CD8-positive, alpha-beta memory T cell (primary cell): Measurements from ENCODE around the gene DLG1. TPM values are rescaled to one million over a fixed set of nuclear protein-coding genes. Genes with fewer than 3 reads are reported as not detected.
"Not testable (repeated sequence)": the region's sequence is repeated elsewhere in the genome, so short reads cannot be mapped to it uniquely, and the experiment has no call there.

Experiments
- CTCF ChIA-PET: fragments of 350-600 bp; sonication (Branson Sonifier 250); formaldehyde crosslinking; loops from one replicate; lab custom pipeline; 2021; ENCODE audit warnings: antibody characterized with exemption; lab: Charles Lee
- POLR2A ChIA-PET: fragments of 350-600 bp; sonication (Branson Sonifier 250); formaldehyde crosslinking; loops from one replicate; lab custom pipeline; 2021; ENCODE audit warnings: antibody characterized with exemption; lab: Charles Lee
- DNase-seq, 5 donors: peaks; one replicate each; pipeline versions ENCODE4 v3.0.0 to v3.0.0-alpha.2; 2020 to 2022; ENCODE audit warnings: mixed read lengths in 1 of 5
- H3K27ac ChIP-seq: one replicate; pipeline ENCODE4 v1.7.0; 2013; ENCODE audit warnings: low read depth, mild to moderate bottlenecking, low read length, moderate library complexity
- H3K27me3 ChIP-seq: 2 replicates; pipeline ENCODE4 v1.7.0; 2013; ENCODE audit warnings: low read length, mild to moderate bottlenecking; ENCODE audit not compliant: insufficient read depth, poor library complexity, severe bottlenecking
- H3K36me3 ChIP-seq: 2 replicates; pipeline ENCODE4 v1.7.0; 2013; ENCODE audit warnings: mild to moderate bottlenecking, low read length, moderate library complexity; ENCODE audit not compliant: insufficient read depth
- H3K4me1 ChIP-seq: 2 replicates; pipeline ENCODE4 v1.7.0; 2013; ENCODE audit warnings: mild to moderate bottlenecking, low read length, moderate library complexity; ENCODE audit not compliant: insufficient read depth
- H3K4me3 ChIP-seq: 2 replicates; pipeline ENCODE4 v1.7.0; 2013; ENCODE audit warnings: mild to moderate bottlenecking, low read length
- H3K9me3 ChIP-seq: 2 replicates; pipeline ENCODE4 v1.7.0; 2013; ENCODE audit warnings: mild to moderate bottlenecking, low read length
- H3K27ac Mint-ChIP-seq, 8 donors: one replicate each; pipeline ENCODE4 v1.8.0; 2020 to 2021; ENCODE audit warnings: mixed read lengths in 8 of 8, mild to moderate bottlenecking in 6 of 8, inconsistent platforms in 3 of 8, moderate library complexity in 3 of 8
- H3K27me3 Mint-ChIP-seq, 2 donors: one replicate each; pipeline ENCODE4 v1.8.0; 2020 to 2021; ENCODE audit warnings: mixed read lengths in 2 of 2, mild to moderate bottlenecking in 1 of 2, moderate library complexity in 1 of 2
- H3K36me3 Mint-ChIP-seq, 3 donors: one replicate each; pipeline ENCODE4 v1.8.0; 2020 to 2021; ENCODE audit warnings: mixed read lengths in 3 of 3, inconsistent platforms in 1 of 3, mild to moderate bottlenecking in 1 of 3
- H3K4me1 Mint-ChIP-seq, 3 donors: one replicate each; pipeline ENCODE4 v1.8.0; 2020 to 2021; ENCODE audit warnings: mixed read lengths in 3 of 3, inconsistent platforms in 1 of 3, mild to moderate bottlenecking in 1 of 3
- H3K4me3 Mint-ChIP-seq, 7 donors: one replicate each; pipeline ENCODE4 v1.8.0; 2020 to 2021; ENCODE audit warnings: mixed read lengths in 7 of 7, mild to moderate bottlenecking in 6 of 7, moderate library complexity in 4 of 7, inconsistent platforms in 2 of 7
- H3K9me3 Mint-ChIP-seq, 5 donors: one replicate each; pipeline ENCODE4 v1.8.0; 2020 to 2022; ENCODE audit warnings: mixed read lengths in 5 of 5, mild to moderate bottlenecking in 3 of 5, moderate library complexity in 2 of 5, inconsistent platforms in 1 of 5
- polyA plus RNA-seq: library from polyadenylated mRNA; unstranded; fragments of 300-500 nt; fragmentation: Illumina TruSeq; gene quantifications from one replicate; pipeline ENCODE4 v1.2.3, GENCODE V29; 2021
- total RNA-seq, 2 experiments: library from RNA; stranded (reverse); gene quantifications; one replicate each; pipeline ENCODE4 v1.2.3, GENCODE V29; 2021

Gene DLG1
- total and polyA plus RNA-seq, 3 experiments from 2014 or later, result 30.5 to 51.2 (median 49.2) TPM

GRCh38 chr3:197280156-197280555 is 18.3 kb downstream of the DLG1 start:
- DNase-seq, result no peak
- no peaks in the 10 kb centered on the region for H3K27me3 ChIP-seq
- Mint-ChIP-seq H3K27ac (peak overlapping the region in 1 of 8 donors; percentile 38), H3K27me3 (no peaks in the 10 kb centered on the region), H3K36me3 (peaks cover 8 to 56% (median 19%) of the 10 kb centered on the region in 3 donors), H3K4me1 (peaks cover 32 to 48% (median 40%) of the 10 kb centered on the region in 3 donors), H3K9me3 (no peaks in the 10 kb centered on the region), H3K4me3 (no peak overlapping the region)
- H3K36me3 ChIP-seq, result peaks cover 14% of the 10 kb centered on the region
- no peak overlapping the region for H3K4me3 ChIP-seq
- POLR2A ChIA-PET, result no interaction called here
- H3K27ac ChIP-seq, result no peak overlapping the region
- no peaks in the 10 kb centered on the region for H3K9me3 ChIP-seq
- CTCF ChIA-PET, result no interaction called here
- H3K4me1 ChIP-seq, result no peaks in the 10 kb centered on the region

DNA sequence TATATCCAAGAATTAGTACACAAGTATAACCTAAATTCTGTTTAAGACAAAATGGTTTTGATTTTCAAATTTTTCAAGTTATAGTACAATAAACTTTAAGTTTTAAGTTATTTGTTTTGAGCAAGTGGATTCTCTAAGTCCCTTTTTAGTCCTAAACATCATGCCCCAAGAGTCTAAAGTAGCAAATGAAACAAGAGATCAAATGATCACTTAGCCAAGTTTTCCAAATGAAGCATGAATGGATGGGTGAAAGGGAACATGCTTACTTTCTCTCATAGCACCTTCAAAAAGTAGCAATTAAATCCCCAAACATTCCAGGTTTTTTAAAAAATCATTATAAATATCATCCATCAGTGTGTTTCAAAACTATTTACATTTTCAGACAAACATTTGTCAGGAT is 19.5 kb downstream of the DLG1 start:
- Histone ChIP-seq H3K27ac (no peak overlapping the region), H3K27me3 (no peaks in the 10 kb centered on the region), H3K4me1 (no peaks in the 10 kb centered on the region), H3K9me3 (no peaks in the 10 kb centered on the region), H3K4me3 (no peak overlapping the region), H3K36me3 (peaks cover 14% of the 10 kb centered on the region)
- peaks cover 8 to 55% (median 17%) of the 10 kb centered on the region in 3 donors for H3K36me3 Mint-ChIP-seq
- ChIA-PET CTCF (no interaction called here), POLR2A (no interaction called here)
- H3K9me3 Mint-ChIP-seq, result no peaks in the 10 kb centered on the region
- no peak for DNase-seq
- H3K27ac Mint-ChIP-seq, result peak overlapping the region in 1 of 8 donors; percentile 7
- no peak overlapping the region for H3K4me3 Mint-ChIP-seq
- H3K4me1 Mint-ChIP-seq, result peaks cover 32 to 49% (median 41%) of the 10 kb centered on the region in 3 donors
- no peaks in the 10 kb centered on the region for H3K27me3 Mint-ChIP-seq

DNA sequence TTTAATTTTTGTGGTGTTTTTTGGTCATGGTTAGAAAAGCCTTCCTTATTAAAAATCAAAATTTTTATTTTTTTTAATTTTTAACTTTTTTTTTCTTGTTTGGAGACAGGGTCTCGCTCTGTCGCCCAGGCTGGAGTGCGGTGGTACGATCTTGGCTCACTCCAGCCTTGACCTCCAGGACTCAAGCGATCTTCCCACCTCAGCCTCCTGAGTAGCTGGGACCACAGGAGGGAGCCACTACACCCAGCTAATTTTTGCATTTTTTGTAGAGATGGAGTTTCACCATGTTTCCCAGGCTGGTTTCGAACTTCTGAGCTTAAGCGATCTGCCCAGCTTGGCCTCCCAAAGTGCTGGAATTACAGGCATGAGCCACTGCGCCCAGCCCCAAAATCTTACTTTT is 21.6 kb downstream of the DLG1 start:
- H3K9me3 Mint-ChIP-seq, H3K27ac Mint-ChIP-seq, H3K27me3 Mint-ChIP-seq, H3K27ac ChIP-seq, H3K36me3 ChIP-seq, DNase-seq, H3K27me3 ChIP-seq, H3K4me3 ChIP-seq, POLR2A ChIA-PET, H3K4me3 Mint-ChIP-seq, H3K9me3 ChIP-seq, H3K4me1 ChIP-seq: not testable (repeated sequence)
- CTCF ChIA-PET, result interaction anchor here (1.5 kb wide), 1 partner anchor 177 kb away, joined by 4 read pairs; no protein-coding TSS in a partner anchor
- Mint-ChIP-seq H3K4me1 (peaks cover 47 to 59% (median 55%) of the 10 kb centered on the region in 3 donors), H3K36me3 (peaks cover 3 to 47% (median 13%) of the 10 kb centered on the region in 3 donors)

DNA sequence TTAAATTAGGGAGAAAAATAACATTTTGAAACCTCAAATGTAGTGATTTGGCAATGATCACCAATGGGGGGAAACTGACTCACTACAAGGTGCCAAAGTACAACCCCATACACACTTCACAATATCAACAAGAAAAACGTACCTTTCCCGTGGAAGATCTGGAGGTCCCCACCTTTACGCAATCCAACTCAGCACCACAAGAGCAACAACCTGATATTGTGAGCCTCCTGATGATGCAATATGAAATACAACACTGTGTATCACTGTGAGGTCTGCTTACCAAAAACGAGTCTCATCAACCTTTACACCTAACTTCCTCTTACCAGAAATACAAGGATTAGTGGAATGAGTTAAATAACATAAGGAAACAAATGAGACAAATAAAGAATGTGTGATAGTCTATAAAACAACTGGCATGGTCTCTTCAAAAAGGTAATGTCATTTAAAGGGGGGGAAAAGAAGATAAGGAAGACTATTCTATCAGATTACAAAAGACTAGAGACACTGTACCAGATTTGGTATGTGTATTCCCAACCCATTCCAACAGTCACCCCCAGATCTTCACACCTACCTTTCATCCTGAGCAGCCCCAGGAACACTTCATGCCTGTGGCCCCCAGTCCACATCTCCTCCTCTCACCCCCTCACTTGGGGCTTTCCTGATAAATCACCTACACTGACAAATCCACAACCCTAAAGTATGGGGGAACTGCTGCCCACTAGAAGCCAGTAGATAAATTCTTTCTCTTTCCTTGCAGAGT is 27.7 kb downstream of the DLG1 start:
- Mint-ChIP-seq H3K4me1 (peaks cover 57 to 88% (median 74%) of the 10 kb centered on the region in 3 donors), H3K9me3 (no peaks in the 10 kb centered on the region), H3K27ac (peak overlapping the region in 3 of 8 donors; percentile 3 to 26 (median 11)), H3K27me3 (no peaks in the 10 kb centered on the region), H3K36me3 (peaks cover 0 to 30% (median 7%) of the 10 kb centered on the region in 3 donors), H3K4me3 (no peak overlapping the region)
- Histone ChIP-seq H3K4me3 (no peak overlapping the region), H3K9me3 (no peaks in the 10 kb centered on the region), H3K36me3 (no peaks in the 10 kb centered on the region), H3K27ac (no peak overlapping the region), H3K4me1 (no peaks in the 10 kb centered on the region), H3K27me3 (no peaks in the 10 kb centered on the region)
- CTCF ChIA-PET, result no interaction called here
- DNase-seq, result no peak
- POLR2A ChIA-PET, result no interaction called here

DNA sequence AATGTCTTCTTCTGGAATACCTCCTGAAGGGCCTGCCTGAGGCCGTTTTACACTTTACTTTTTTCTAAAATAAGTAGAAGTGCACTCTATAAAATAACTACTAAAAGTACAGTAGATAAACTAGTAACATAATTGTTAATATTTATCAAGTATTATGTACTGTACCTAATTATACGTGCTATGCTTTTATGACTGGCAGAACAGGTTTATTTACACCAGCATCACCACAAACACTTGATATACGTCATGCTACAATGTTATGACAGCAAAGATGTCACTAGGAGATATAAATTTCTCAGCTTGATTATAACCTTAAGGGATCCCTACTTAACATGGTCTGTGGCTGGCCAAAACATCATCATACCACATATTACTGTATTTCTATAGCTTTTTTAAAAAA is 29.4 kb downstream of the DLG1 start:
- H3K4me3 ChIP-seq, result no peak overlapping the region
- Mint-ChIP-seq H3K4me3 (no peak overlapping the region), H3K36me3 (peaks cover 0 to 26% (median 8%) of the 10 kb centered on the region in 3 donors), H3K27ac (no peak overlapping the region), H3K4me1 (peaks cover 48 to 80% (median 67%) of the 10 kb centered on the region in 3 donors), H3K27me3 (no peaks in the 10 kb centered on the region), H3K9me3 (no peaks in the 10 kb centered on the region)
- H3K36me3 ChIP-seq, result no peaks in the 10 kb centered on the region
- ChIA-PET CTCF (no interaction called here), POLR2A (interaction anchor here (0.9 kb wide), 1 partner anchor 32 kb away, joined by 4 read pairs; no protein-coding TSS in a partner anchor)
- no peak overlapping the region for H3K27ac ChIP-seq
- no peaks in the 10 kb centered on the region for H3K9me3 ChIP-seq
- no peaks in the 10 kb centered on the region for H3K4me1 ChIP-seq
- no peak for DNase-seq
- H3K27me3 ChIP-seq, result no peaks in the 10 kb centered on the region

DNA sequence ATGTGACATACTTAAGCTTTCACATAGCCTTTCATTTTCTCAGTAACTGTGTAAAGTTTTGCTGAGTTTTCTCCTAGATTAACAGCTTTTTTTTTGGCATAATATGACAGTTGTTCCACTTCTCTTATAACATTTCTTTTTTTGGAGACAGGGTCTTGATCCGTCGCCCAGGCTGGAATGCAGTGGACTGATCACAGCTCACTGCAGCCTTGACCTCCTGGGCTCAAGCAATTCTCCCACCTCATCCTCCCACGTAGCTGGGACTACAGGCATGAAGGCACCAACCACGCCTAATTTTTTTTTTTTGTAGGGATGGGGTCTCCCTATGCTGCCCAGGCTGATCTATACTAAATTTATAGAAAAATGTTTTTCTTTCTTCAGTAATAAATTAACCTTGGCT is 30.1 kb downstream of the DLG1 start:
- Histone ChIP-seq H3K4me1 (no peaks in the 10 kb centered on the region), H3K36me3 (no peaks in the 10 kb centered on the region), H3K9me3 (no peaks in the 10 kb centered on the region), H3K27me3 (no peaks in the 10 kb centered on the region), H3K27ac (no peak overlapping the region), H3K4me3 (no peak overlapping the region)
- CTCF ChIA-PET, result interaction anchor here (1.4 kb wide), 1 partner anchor 11 kb away, joined by 6 read pairs; no protein-coding TSS in a partner anchor
- Mint-ChIP-seq H3K27ac (no peak overlapping the region), H3K4me1 (peaks cover 41 to 73% (median 62%) of the 10 kb centered on the region in 3 donors), H3K27me3 (no peaks in the 10 kb centered on the region), H3K9me3 (no peaks in the 10 kb centered on the region), H3K4me3 (no peak overlapping the region), H3K36me3 (peaks cover 0 to 27% (median 8%) of the 10 kb centered on the region in 3 donors)
- POLR2A ChIA-PET, result interaction anchor here (0.9 kb wide), 1 partner anchor 31 kb away, joined by 4 read pairs; no protein-coding TSS in a partner anchor
- no peak for DNase-seq

- POLR2A ChIA-PET, result no interaction called here
Measured at GRCh38 chr3:197266331-197266730, 32.1 kb downstream of the DLG1 start.

GRCh38 chr3:197262709-197263108 is 35.7 kb downstream of the DLG1 start:
- Histone ChIP-seq H3K4me3 (no peak overlapping the region), H3K36me3 (no peaks in the 10 kb centered on the region), H3K4me1 (peaks cover 3% of the 10 kb centered on the region), H3K9me3 (no peaks in the 10 kb centered on the region), H3K27me3 (no peaks in the 10 kb centered on the region), H3K27ac (no peak overlapping the region)
- Mint-ChIP-seq H3K36me3 (peaks cover 0 to 17% (median 8%) of the 10 kb centered on the region in 3 donors), H3K4me1 (peaks cover 36 to 73% (median 70%) of the 10 kb centered on the region in 3 donors), H3K27ac (peak overlapping the region in 1 of 8 donors; percentile 79), H3K27me3 (no peaks in the 10 kb centered on the region), H3K4me3 (no peak overlapping the region), H3K9me3 (no peaks in the 10 kb centered on the region)
- DNase-seq, result no peak
- CTCF ChIA-PET, result no interaction called here
- POLR2A ChIA-PET, result no interaction called here

More at GRCh38 chr3:197266331-197266730, 32.1 kb downstream of the DLG1 start:
- Mint-ChIP-seq H3K27ac (peak overlapping the region in 1 of 8 donors; percentile 3), H3K27me3 (no peaks in the 10 kb centered on the region), H3K4me3 (no peak overlapping the region), H3K4me1 (peaks cover 34 to 69% (median 65%) of the 10 kb centered on the region in 3 donors), H3K36me3 (peaks cover 0 to 26% (median 12%) of the 10 kb centered on the region in 3 donors), H3K9me3 (no peaks in the 10 kb centered on the region)
- no peaks in the 10 kb centered on the region for H3K9me3 ChIP-seq
- H3K36me3 ChIP-seq, result no peaks in the 10 kb centered on the region
- no peak for DNase-seq
- no peaks in the 10 kb centered on the region for H3K4me1 ChIP-seq
- no peak overlapping the region for H3K4me3 ChIP-seq
- CTCF ChIA-PET, result no interaction called here
- no peak overlapping the region for H3K27ac ChIP-seq
- H3K27me3 ChIP-seq, result no peaks in the 10 kb centered on the region
